GM12878 (cell line): ENCODE data around the gene ZNF282. TPM values are rescaled to one million over a fixed set of nuclear protein-coding genes. Genes with fewer than 3 reads are reported as not detected.

Source experiments
- ATAC-seq: fragments of 200-7000 bp; cut with Tn5 transposase; 3 replicates; pipeline ENCODE4 v1.9.1; 2020; ENCODE audit warnings: mild to moderate bottlenecking, moderate library complexity
- BruUV-seq: library from RNA; stranded (reverse); fragments of 400-500 nt; replicated peaks from 2 replicates; lab custom pipeline; 2021; lab: Mats Ljungman, UMichigan
- CTCF ChIA-PET: fragments of 300-600 bp; sonication (Branson Sonifier 250); formaldehyde crosslinking; extraction: SDS; loops from one replicate; lab custom pipeline; 2021; ENCODE audit warnings: inconsistent platforms; lab: Yijun Ruan, JAX
- POLR2A ChIA-PET: fragments of 350-600 bp; formaldehyde crosslinking; extraction: SDS; loops from one replicate; lab custom pipeline; 2021; ENCODE audit warnings: inconsistent platforms; lab: Charles Lee
- RAD21 ChIA-PET: fragments of 300-600 bp; sonication (Branson Sonifier 250); formaldehyde crosslinking; loops from one replicate; lab custom pipeline; 2023; ENCODE audit warnings: antibody characterized with exemption; ENCODE audit not compliant: unreplicated experiment; lab: Charles Lee
- SMC1A ChIA-PET: fragments of 300-600 bp; sonication (Branson Sonifier 250); formaldehyde crosslinking; loops from one replicate; lab custom pipeline; 2023; ENCODE audit not compliant: unreplicated experiment, uncharacterized antibody; lab: Charles Lee
- DNase-seq: peaks from one replicate; pipeline ENCODE4 v3.0.0-alpha.2; 2011; ENCODE audit warnings: low read depth, low spot score
- FAIRE-seq: peaks from 3 replicates; lab custom pipeline; 2011; peaks lifted over from hg19 to GRCh38; lab: Jason Lieb, UNC
- H2AFZ ChIP-seq: 2 replicates; pipeline ENCODE4 v1.6.0; 2011; ENCODE audit warnings: low read depth, low read length, control low read depth; ENCODE audit not compliant: control insufficient read depth
- H3K27ac ChIP-seq: 2 replicates; pipeline ENCODE4 v1.5.1; 2011; ENCODE audit warnings: control low read depth; ENCODE audit not compliant: control insufficient read depth, insufficient read depth
- H3K27me3 ChIP-seq, 2 experiments: replicated peaks in 1 of 2; 2 replicates each; pipeline versions ENCODE4 v1.6.0 to v1.6.1; 2011; ENCODE audit warnings: low read length in 1 of 2; ENCODE audit not compliant: control insufficient read depth in 2 of 2, insufficient read depth in 2 of 2
- H3K36me3 ChIP-seq, 2 experiments: 2 replicates each; pipeline ENCODE4 v1.5.1; 2011; ENCODE audit warnings: low read length in 1 of 2; ENCODE audit not compliant: control insufficient read depth in 2 of 2, insufficient read depth in 2 of 2
- H3K4me1 ChIP-seq: 2 replicates; pipeline ENCODE4 v1.6.1; 2011; ENCODE audit warnings: mild to moderate bottlenecking, low read length, moderate library complexity, mixed read lengths; ENCODE audit not compliant: control insufficient read depth, insufficient read depth
- H3K4me2 ChIP-seq: 2 replicates; pipeline ENCODE4 v1.6.0; 2011; ENCODE audit warnings: control low read depth; ENCODE audit not compliant: control insufficient read depth, insufficient read depth
- H3K4me3 ChIP-seq: fragments of 200-600 bp; sonication (generic); 2 replicates; pipeline ENCODE4 v1.5.1; 2016
- H3K79me2 ChIP-seq: 2 replicates; pipeline ENCODE4 v1.6.0; 2011; ENCODE audit warnings: low read length; ENCODE audit not compliant: control insufficient read depth, insufficient read depth
- H3K9ac ChIP-seq: 2 replicates; pipeline ENCODE4 v1.8.0; 2011; ENCODE audit warnings: low read length, control low read depth, mixed read lengths; ENCODE audit not compliant: control insufficient read depth, insufficient read depth
- H3K9me3 ChIP-seq: replicated peaks from 3 replicates; pipeline ENCODE4 v1.5.1; 2011; ENCODE audit warnings: mild to moderate bottlenecking, low read length; ENCODE audit not compliant: control insufficient read depth, insufficient read depth
- H4K20me1 ChIP-seq: 2 replicates; pipeline ENCODE4 v1.6.0; 2011; ENCODE audit not compliant: control insufficient read depth, insufficient read depth
- ATF2 ChIP-seq: IDR thresholded peaks from 2 replicates; pipeline ENCODE4 v1.6.1; 2012; ENCODE audit warnings: low read length, inconsistent platforms
- BMI1 ChIP-seq: fragments of 450-650 bp; IDR thresholded peaks from 2 replicates; pipeline ENCODE4 v1.6.1; 2016; ENCODE audit warnings: mild to moderate bottlenecking, moderate library complexity, borderline replicate concordance
- IKZF2 ChIP-seq, 2 experiments: fragments of 450-650 bp; IDR thresholded peaks; 2 replicates each; pipeline ENCODE4 v1.6.1; 2017; ENCODE audit warnings: mild to moderate bottlenecking in 2 of 2, moderate library complexity in 2 of 2
- NR2C1 ChIP-seq: fragments of 450-650 bp; IDR thresholded peaks from 2 replicates; pipeline ENCODE4 v1.6.1; 2017; ENCODE audit warnings: antibody characterized with exemption, mild to moderate bottlenecking, moderate library complexity
- PAX5 ChIP-seq: IDR thresholded peaks from 2 replicates; pipeline ENCODE4 v1.6.1; 2011; ENCODE audit warnings: low read depth, low read length, borderline replicate concordance
- PBX3 ChIP-seq: IDR thresholded peaks from 2 replicates; pipeline ENCODE4 v1.6.1; 2011; ENCODE audit warnings: mild to moderate bottlenecking, low read depth, low read length, moderate library complexity; ENCODE audit not compliant: insufficient replicate concordance
- WGBS: methylation state at CpG from one replicate; pipeline ENCODE4 v1.1.6; 2016; ENCODE audit warnings: low lambda C conversion rate; ENCODE audit not compliant: insufficient replicate concordance, insufficient coverage; ENCODE audit errors: missing lambda C conversion rate; 5-methylcytosine and 5-hydroxymethylcytosine counted together
- in situ Hi-C: fragments of 300-500 bp; cut with MboI; formaldehyde crosslinking; loops from 9 replicates; pipeline ENCODE4 v1.14.3; 2018; ENCODE audit warnings: mixed read lengths
- intact Hi-C: fragments of 100-400 bp; cut with micrococcal nuclease; formaldehyde crosslinking; loops from one replicate; pipeline ENCODE4 v1.14.2; 2022; ENCODE audit not compliant: unreplicated experiment
- polyA plus RNA-seq, 11 experiments: library from polyadenylated mRNA; depleted of rRNA in 4 of 11; unstranded in 6 of 11; stranded (reverse) in 5 of 11; fragments of >200 nt; fragmentation: Nextera tagmentation in 4 of 11; fragmentation: Illumina TruSeq in 1 of 11; extraction: Ambion mirVana in 4 of 11; extraction: Trizol in 1 of 11; gene quantifications; 1 replicate in 1 of 11; 2 replicates in 10 of 11; pipeline versions ENCODE4 v1.2.1 to v1.2.3, GENCODE V29; 2011 to 2016; ENCODE audit warnings: inconsistent platforms in 2 of 11, missing spikeins in 2 of 11, low read depth in 1 of 11
- total RNA-seq, 4 experiments: library from RNA; depleted of rRNA in 3 of 4; stranded (reverse); fragments of >200 nt in 3 of 4; fragmentation: Illumina TruSeq in 1 of 4; extraction: Trizol in 1 of 4; gene quantifications; 2 replicates each; pipeline versions ENCODE4 v1.2.1 to v1.2.3, GENCODE V29; 2013 to 2021

The ZNF282 gene
- total and polyA plus RNA-seq, 10 of the 15 experiments (the other 5 are each of a cell fraction or from before 2014, with no cell fraction given) = 0.35 to 28.4 (median 8.1) TPM

- peaks cover 34% of the 10 kb centered on the region for H3K79me2 ChIP-seq
- H3K36me3 ChIP-seq = peaks cover 8 to 14% of the 10 kb centered on the region in 2 experiments
- H3K9me3 ChIP-seq = no peaks in the 10 kb centered on the region
- H4K20me1 ChIP-seq = no peaks in the 10 kb centered on the region
- SMC1A ChIA-PET = interaction anchor here (1.0 kb wide), 1 partner anchor 34 kb away, joined by 3 read pairs; no protein-coding TSS in a partner anchor
- no peak overlapping the region for H2AFZ ChIP-seq
- no peak overlapping the region for H3K9ac ChIP-seq
- DNase-seq (no peak), ATAC-seq (no peak), FAIRE-seq (peak; percentile 38)
- RAD21 ChIA-PET = interaction anchor here (0.6 kb wide), 1 partner anchor 70 kb away, joined by 3 read pairs; no protein-coding TSS in a partner anchor
- H3K4me2 ChIP-seq = no peak overlapping the region
- TF ChIP-seq BMI1 = no peak
- no peak for TF ChIP-seq IKZF2 (IDR thresholded peaks at IDR 0.05)
- no peak for TF ChIP-seq NR2C1
- no peak for TF ChIP-seq PBX3
- no peak for TF ChIP-seq PAX5
- no peak for TF ChIP-seq ATF2
- in situ Hi-C loops (no loop called here), intact Hi-C loops (loop anchor here (5.0 kb wide), 1 partner anchor 40 kb away; the partner anchor contains the start of gene ZNF212)
- H3K4me1 ChIP-seq = 0 out of 2 replicates have a peak, but pooled peaks cover 3% of the 10 kb centered on the region
- POLR2A ChIA-PET = interaction anchor here (0.7 to 4.3 kb wide), 2 partner anchors 25 to 51 kb away, joined by 3 to 20 read pairs; partner anchors contain the start of gene ZNF398
- no peaks in the 10 kb centered on the region for H3K27me3 ChIP-seq
- H3K27ac ChIP-seq = no peak overlapping the region
- WGBS = 74% methylated on average over 4 of the region's 4 CpGs
- no TSS peak for BruUV-seq
- CTCF ChIA-PET = interaction anchor here (0.8 to 2.7 kb wide), 5 partner anchors 15 to 132 kb away, joined by 3 to 9 read pairs (median 4); partner anchors contain the start of genes ZNF398 and ZNF783
- H3K4me3 ChIP-seq = no peak overlapping the region
Measured at GRCh38 chr7:149197675-149198074, 2.3 kb downstream of the ZNF282 start.
